ENCODE data around the gene SEC23A.

- TF ChIP-seq MYC (IDR thresholded peaks at IDR 0.05; ENCODE audit: low read depth, low read length) (no peak), CTCF (IDR thresholded peaks at IDR 0.05; ENCODE audit: extremely low read depth in 1 of 2, insufficient read depth in 1 of 2, low read depth in 1 of 2, low read length in 2 of 2) (no peak), EZH2 (IDR thresholded peaks at IDR 0.05; ENCODE audit: borderline replicate concordance, low read depth, low read length, severe bottlenecking) (no peak), JUN (IDR thresholded peaks at IDR 0.05; ENCODE audit: borderline replicate concordance, insufficient read depth, insufficient read length, low read depth) (no peak), POLR2A (IDR thresholded peaks at IDR 0.05; ENCODE audit: low read depth, low read length) (no peak)
Measured at GRCh38 chr14:39145266-39145966, 42.4 kb upstream of the SEC23A start.
